ENCODE results near the gene HSCB.
A peak's percentile ranks its signal among the peaks of the same experiment; 100 is the strongest.
"Not testable (repeated sequence)": the region's sequence is repeated elsewhere in the genome, so short reads cannot be mapped to it uniquely, and the experiment has no call there.

Gene HSCB

DNA sequence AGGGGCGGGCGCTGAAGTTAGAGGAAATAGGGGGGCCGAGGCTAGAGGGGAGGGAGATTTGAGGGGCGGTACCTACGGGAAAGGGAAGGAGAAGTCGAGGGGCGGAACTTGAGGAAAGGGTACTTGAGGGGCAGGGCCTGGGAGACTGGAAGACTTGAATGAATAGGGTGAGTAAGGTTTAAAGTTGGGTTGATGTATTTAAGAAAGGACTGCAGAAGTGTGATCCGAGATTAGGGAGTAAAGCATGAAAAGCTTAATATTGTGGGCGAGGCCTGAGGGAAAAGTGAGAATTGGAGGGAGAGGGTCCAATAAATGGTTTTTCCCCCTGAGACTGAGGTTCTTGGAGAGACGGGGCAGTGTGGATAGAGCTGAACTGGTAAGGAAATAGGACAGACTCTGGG, 723 bp downstream of the HSCB start:
- Histone ChIP-seq H3K79me2 (ENCODE audit: control insufficient read depth, insufficient read depth, low read length) (peaks cover 22% of the 10 kb centered on the region), H3K27ac (ENCODE audit: low read depth, low read length) (no peak overlapping the region), H3K9ac (ENCODE audit: low read length) (peak overlapping the region; percentile 88), H3K36me3 (ENCODE audit: control insufficient read depth, insufficient read depth, low read length) (peaks cover 4% of the 10 kb centered on the region), H3K27me3 (ENCODE audit: insufficient read depth, low read length, poor library complexity) (no peaks in the 10 kb centered on the region), H3K56ac (ENCODE audit: low read length) (peak overlapping the region; percentile 89), H4K5ac (ENCODE audit: low read length) (no peak overlapping the region), H3K4me1 (ENCODE audit: control insufficient read depth, low read depth, low read length) (peaks cover 5% of the 10 kb centered on the region), H2BK120ac (ENCODE audit: low read depth, low read length) (no peak overlapping the region), H3K18ac (ENCODE audit: low read length) (no peak overlapping the region), H3K4ac (ENCODE audit: low read depth, low read length) (no peak overlapping the region), H2BK5ac (ENCODE audit: low read length) (peak overlapping the region; percentile 47), H3K4me2 (ENCODE audit: low read length) (peak overlapping the region; percentile 80), H2BK15ac (replicated peaks; ENCODE audit: low read depth) (no peak overlapping the region), H3K4me3 (ENCODE audit: low read length) (peak overlapping the region; percentile 68), H4K8ac (ENCODE audit: low read depth, low read length) (no peak overlapping the region), H3K23ac (ENCODE audit: low read length) (no peak overlapping the region), H2AK5ac (ENCODE audit: low read length) (peak overlapping the region; percentile 22), H3K79me1 (ENCODE audit: low read length) (peaks cover 14% of the 10 kb centered on the region)
- WGBS (ENCODE audit: extremely low coverage, insufficient coverage, low lambda C conversion rate), result 100% methylated on average over 1 of the region's 10 CpGs
- DNase-seq, result no peak

DNA sequence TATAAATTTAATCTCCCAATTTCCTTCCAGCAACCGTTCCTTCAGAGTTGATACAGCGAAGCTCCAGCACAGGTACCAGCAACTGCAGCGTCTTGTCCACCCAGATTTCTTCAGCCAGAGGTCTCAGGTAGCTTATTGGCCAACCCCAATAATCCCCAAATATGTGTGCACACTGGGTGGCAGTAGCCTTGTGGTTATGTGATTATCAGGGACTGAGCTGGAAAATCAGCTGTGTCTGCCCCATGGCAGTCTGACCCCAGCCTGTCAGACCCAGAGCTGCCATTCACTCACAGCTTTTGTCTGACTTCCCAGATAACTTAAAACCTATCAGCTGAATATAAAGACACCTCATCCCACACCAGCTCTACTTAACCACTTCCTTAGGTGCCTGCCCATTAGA, 2.0 kb downstream of the HSCB start:
- Histone ChIP-seq H2BK15ac (replicated peaks; ENCODE audit: low read depth) (no peak overlapping the region), H3K9ac (ENCODE audit: low read length) (no peak overlapping the region), H4K8ac (ENCODE audit: low read depth, low read length) (no peak overlapping the region), H3K23ac (ENCODE audit: low read length) (no peak overlapping the region), H3K4ac (ENCODE audit: low read depth, low read length) (no peak overlapping the region), H2BK5ac (ENCODE audit: low read length) (no peak overlapping the region), H3K27ac (ENCODE audit: low read depth, low read length) (no peak overlapping the region), H2BK120ac (ENCODE audit: low read depth, low read length) (no peak overlapping the region), H3K36me3 (ENCODE audit: control insufficient read depth, insufficient read depth, low read length) (peaks cover 5% of the 10 kb centered on the region), H3K18ac (ENCODE audit: low read length) (no peak overlapping the region), H3K79me1 (ENCODE audit: low read length) (peaks cover 12% of the 10 kb centered on the region), H4K5ac (ENCODE audit: low read length) (no peak overlapping the region), H3K27me3 (ENCODE audit: insufficient read depth, low read length, poor library complexity) (no peaks in the 10 kb centered on the region), H3K56ac (ENCODE audit: low read length) (no peak overlapping the region), H3K79me2 (ENCODE audit: control insufficient read depth, insufficient read depth, low read length) (peaks cover 16% of the 10 kb centered on the region), H2AK5ac (ENCODE audit: low read length) (no peak overlapping the region), H3K4me3 (ENCODE audit: low read length) (no peak overlapping the region), H3K4me2 (ENCODE audit: low read length) (no peak overlapping the region), H3K4me1 (ENCODE audit: control insufficient read depth, low read depth, low read length) (peaks cover 3% of the 10 kb centered on the region)
- no peak for DNase-seq
- WGBS (ENCODE audit: extremely low coverage, insufficient coverage, low lambda C conversion rate), result no CpG with 5 or more reads among the region's 3 CpGs

DNA sequence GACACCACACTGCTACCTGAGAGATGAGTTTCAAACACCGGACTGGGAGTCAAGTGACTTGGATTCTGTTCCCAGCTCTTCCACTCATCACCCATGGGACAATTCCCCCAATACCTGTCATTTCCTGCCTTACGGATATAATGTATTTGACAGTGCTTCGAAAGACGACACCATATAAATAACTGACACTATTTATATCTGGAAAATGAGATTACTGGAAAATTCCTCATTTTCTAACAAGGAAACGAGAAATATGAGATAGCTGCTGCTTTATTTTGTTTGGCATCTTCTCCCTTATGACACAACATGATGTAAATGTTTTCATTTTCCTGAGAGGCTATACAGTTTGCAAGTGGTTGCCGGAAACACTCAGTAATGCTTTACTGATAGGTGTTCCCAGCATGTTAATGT, 8.6 kb downstream of the HSCB start:
- Histone ChIP-seq H2AK5ac (ENCODE audit: low read length) (no peak overlapping the region), H3K4me2 (ENCODE audit: low read length) (no peak overlapping the region), H3K27me3 (ENCODE audit: insufficient read depth, low read length, poor library complexity) (no peaks in the 10 kb centered on the region), H3K36me3 (ENCODE audit: control insufficient read depth, insufficient read depth, low read length) (peaks cover 4% of the 10 kb centered on the region), H3K4me3 (ENCODE audit: low read length) (no peak overlapping the region), H3K56ac (ENCODE audit: low read length) (no peak overlapping the region), H3K9ac (ENCODE audit: low read length) (no peak overlapping the region), H3K4me1 (ENCODE audit: control insufficient read depth, low read depth, low read length) (no peaks in the 10 kb centered on the region), H3K27ac (ENCODE audit: low read depth, low read length) (no peak overlapping the region), H3K79me1 (ENCODE audit: low read length) (no peaks in the 10 kb centered on the region), H2BK5ac (ENCODE audit: low read length) (no peak overlapping the region), H4K5ac (ENCODE audit: low read length) (no peak overlapping the region), H3K23ac (ENCODE audit: low read length) (no peak overlapping the region), H3K18ac (ENCODE audit: low read length) (no peak overlapping the region), H3K79me2 (ENCODE audit: control insufficient read depth, insufficient read depth, low read length) (no peaks in the 10 kb centered on the region), H2BK120ac (ENCODE audit: low read depth, low read length) (no peak overlapping the region), H3K4ac (ENCODE audit: low read depth, low read length) (no peak overlapping the region), H2BK15ac (replicated peaks; ENCODE audit: low read depth) (no peak overlapping the region), H4K8ac (ENCODE audit: low read depth, low read length) (no peak overlapping the region)
- DNase-seq, result no peak
- WGBS (ENCODE audit: extremely low coverage, insufficient coverage, low lambda C conversion rate), result no CpG with 5 or more reads among the region's 6 CpGs

DNA sequence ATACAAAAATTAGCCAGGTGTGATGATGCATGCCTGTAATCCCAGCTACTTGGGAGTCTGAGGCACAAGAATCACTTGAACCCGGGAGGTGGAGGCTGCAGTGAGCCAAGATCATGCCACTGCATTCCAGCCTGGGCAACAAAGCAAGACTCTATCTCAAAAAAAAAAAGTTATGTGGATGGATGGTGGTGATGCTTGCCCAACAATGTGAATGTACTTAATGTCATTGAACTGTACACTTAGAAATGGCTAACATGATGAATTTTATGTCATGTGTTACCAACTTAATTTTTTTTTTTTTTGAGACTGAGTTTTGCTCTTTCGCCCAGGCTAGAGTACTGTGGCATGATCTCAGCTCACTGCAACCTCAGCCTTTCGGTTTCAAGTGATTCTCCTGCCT, 12.7 kb downstream of the HSCB start:
- H2BK5ac ChIP-seq (ENCODE audit: low read length); DNase-seq; H2BK15ac ChIP-seq (replicated peaks; ENCODE audit: low read depth); H3K27ac ChIP-seq (ENCODE audit: low read depth, low read length); H3K56ac ChIP-seq (ENCODE audit: low read length); H4K8ac ChIP-seq (ENCODE audit: low read depth, low read length); H2AK5ac ChIP-seq (ENCODE audit: low read length); H2BK120ac ChIP-seq (ENCODE audit: low read depth, low read length); H4K5ac ChIP-seq (ENCODE audit: low read length); H3K79me2 ChIP-seq (ENCODE audit: control insufficient read depth, insufficient read depth, low read length); H3K27me3 ChIP-seq (ENCODE audit: insufficient read depth, low read length, poor library complexity); H3K36me3 ChIP-seq (ENCODE audit: control insufficient read depth, insufficient read depth, low read length); H3K79me1 ChIP-seq (ENCODE audit: low read length); H3K4me1 ChIP-seq (ENCODE audit: control insufficient read depth, low read depth, low read length); H3K4me2 ChIP-seq (ENCODE audit: low read length); H3K18ac ChIP-seq (ENCODE audit: low read length); H3K9ac ChIP-seq (ENCODE audit: low read length); H3K4me3 ChIP-seq (ENCODE audit: low read length); H3K4ac ChIP-seq (ENCODE audit: low read depth, low read length); H3K23ac ChIP-seq (ENCODE audit: low read length): not testable (repeated sequence)
- no CpG with 5 or more reads among the region's 3 CpGs for WGBS (ENCODE audit: extremely low coverage, insufficient coverage, low lambda C conversion rate)

DNA sequence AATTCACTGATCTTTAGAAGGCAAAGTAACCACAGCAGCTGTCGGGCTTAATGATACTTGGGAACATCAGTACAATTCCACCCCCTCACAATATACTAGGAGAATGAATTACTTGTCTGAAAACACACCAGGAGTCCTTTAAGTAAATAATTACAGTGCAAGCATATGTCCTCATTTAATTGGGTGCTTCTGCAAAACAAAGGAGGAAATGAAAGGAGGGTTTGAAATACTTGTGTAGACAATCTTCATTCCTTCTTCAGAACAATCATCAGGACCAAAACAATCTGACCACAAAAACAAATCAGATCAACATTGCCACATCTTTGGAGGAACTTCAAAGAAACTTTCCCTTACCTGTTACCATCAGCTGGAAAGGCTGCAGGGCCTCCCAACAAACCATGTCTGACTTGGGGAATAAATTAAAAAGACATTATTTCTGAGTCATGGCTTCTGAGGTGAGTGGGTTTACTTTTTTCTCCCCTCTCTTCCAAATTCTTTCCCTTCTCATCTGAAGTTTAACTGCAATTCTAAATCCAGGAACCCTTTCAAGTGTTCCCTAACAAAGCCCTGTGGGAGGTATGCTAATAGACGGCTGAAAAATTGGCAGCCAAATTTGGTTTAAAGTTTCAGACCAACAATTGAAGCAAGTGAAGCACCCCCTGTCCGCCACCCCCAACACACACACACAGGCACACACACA, 18.2 kb downstream of the HSCB start:
- peak overlapping the region; percentile 52 for H3K27ac ChIP-seq (ENCODE audit: low read depth, low read length)
- H2BK120ac ChIP-seq (ENCODE audit: low read depth, low read length), result no peak overlapping the region
- no CpG with 5 or more reads among the region's 3 CpGs for WGBS (ENCODE audit: extremely low coverage, insufficient coverage, low lambda C conversion rate)
- H3K4me3 ChIP-seq (ENCODE audit: low read length), result no peak overlapping the region
- H2BK15ac ChIP-seq (replicated peaks; ENCODE audit: low read depth), result peak overlapping the region; percentile 20
- no peaks in the 10 kb centered on the region for H3K36me3 ChIP-seq (ENCODE audit: control insufficient read depth, insufficient read depth, low read length)
- no peaks in the 10 kb centered on the region for H3K27me3 ChIP-seq (ENCODE audit: insufficient read depth, low read length, poor library complexity)
- H2BK5ac ChIP-seq (ENCODE audit: low read length), result no peak overlapping the region
- no peaks in the 10 kb centered on the region for H3K79me2 ChIP-seq (ENCODE audit: control insufficient read depth, insufficient read depth, low read length)
- peak; percentile 40 for DNase-seq
- H3K79me1 ChIP-seq (ENCODE audit: low read length), result no peaks in the 10 kb centered on the region
- H4K5ac ChIP-seq (ENCODE audit: low read length), result peak overlapping the region; percentile 8
- H3K4me2 ChIP-seq (ENCODE audit: low read length), result no peak overlapping the region
- H3K56ac ChIP-seq (ENCODE audit: low read length), result peak overlapping the region; percentile 9
- no peak overlapping the region for H3K18ac ChIP-seq (ENCODE audit: low read length)
- H3K23ac ChIP-seq (ENCODE audit: low read length), result no peak overlapping the region
- no peak overlapping the region for H3K4ac ChIP-seq (ENCODE audit: low read depth, low read length)
- H4K8ac ChIP-seq (ENCODE audit: low read depth, low read length), result no peak overlapping the region
- H3K4me1 ChIP-seq (ENCODE audit: control insufficient read depth, low read depth, low read length), result peaks cover 7% of the 10 kb centered on the region
- no peak overlapping the region for H2AK5ac ChIP-seq (ENCODE audit: low read length)
- H3K9ac ChIP-seq (ENCODE audit: low read length), result no peak overlapping the region

DNA sequence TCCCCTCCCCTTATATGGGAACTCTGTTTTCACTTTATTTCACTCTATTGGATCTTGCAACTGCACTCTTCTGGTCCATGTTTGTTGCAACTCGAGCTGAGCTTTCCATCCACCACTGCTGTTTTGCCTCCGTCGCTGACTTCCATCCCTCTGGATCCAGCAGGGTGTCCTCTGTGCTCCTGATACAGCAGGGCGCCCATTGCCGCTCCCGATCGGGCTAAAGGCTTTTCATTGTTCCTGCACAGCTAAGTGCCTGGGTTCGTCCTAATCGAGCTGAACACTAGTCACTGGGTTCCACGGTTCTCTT, 19.6 kb downstream of the HSCB start:
- Histone ChIP-seq H3K36me3 (ENCODE audit: control insufficient read depth, insufficient read depth, low read length) (no peaks in the 10 kb centered on the region), H4K8ac (ENCODE audit: low read depth, low read length) (no peak overlapping the region), H3K4ac (ENCODE audit: low read depth, low read length) (no peak overlapping the region), H3K56ac (ENCODE audit: low read length) (no peak overlapping the region), H3K79me1 (ENCODE audit: low read length) (no peaks in the 10 kb centered on the region), H3K4me1 (ENCODE audit: control insufficient read depth, low read depth, low read length) (peaks cover 7% of the 10 kb centered on the region), H2AK5ac (ENCODE audit: low read length) (no peak overlapping the region), H3K27me3 (ENCODE audit: insufficient read depth, low read length, poor library complexity) (no peaks in the 10 kb centered on the region), H3K27ac (ENCODE audit: low read depth, low read length) (no peak overlapping the region), H3K79me2 (ENCODE audit: control insufficient read depth, insufficient read depth, low read length) (no peaks in the 10 kb centered on the region), H3K18ac (ENCODE audit: low read length) (no peak overlapping the region), H3K4me3 (ENCODE audit: low read length) (no peak overlapping the region), H2BK120ac (ENCODE audit: low read depth, low read length) (no peak overlapping the region), H2BK5ac (ENCODE audit: low read length) (no peak overlapping the region), H3K23ac (ENCODE audit: low read length) (no peak overlapping the region), H4K5ac (ENCODE audit: low read length) (no peak overlapping the region), H2BK15ac (replicated peaks; ENCODE audit: low read depth) (no peak overlapping the region), H3K9ac (ENCODE audit: low read length) (no peak overlapping the region), H3K4me2 (ENCODE audit: low read length) (no peak overlapping the region)
- DNase-seq, result no peak
- no CpG with 5 or more reads among the region's 10 CpGs for WGBS (ENCODE audit: extremely low coverage, insufficient coverage, low lambda C conversion rate)

Measured in mesendoderm (in vitro differentiated cells).